ENCODE results near the gene RSPO3. TPM values are rescaled to one million over a fixed set of nuclear protein-coding genes. Genes with fewer than 3 reads are reported as not detected.
"Not testable (repeated sequence)": the region's sequence is repeated elsewhere in the genome, so short reads cannot be mapped to it uniquely, and the experiment has no call there.

Gene RSPO3
- total and polyA plus RNA-seq, 9 donors = 8.8 to 26.2 (median 19.1) TPM

DNA sequence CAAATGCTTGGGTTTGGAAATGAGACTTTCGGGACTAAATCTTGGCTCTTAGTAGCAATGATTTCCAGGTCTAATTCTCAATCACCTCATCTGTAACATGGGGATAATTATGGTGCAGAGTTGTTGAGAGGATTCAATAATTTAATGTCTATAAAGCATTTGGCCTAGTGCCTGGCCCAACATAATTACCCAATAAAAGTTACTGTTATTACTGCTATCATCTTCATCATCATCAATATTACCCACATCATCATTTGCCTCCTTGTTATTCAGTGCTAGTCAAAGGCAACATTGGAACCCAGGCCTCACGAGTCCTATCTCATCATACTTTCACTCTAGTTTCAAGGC is 34.5 kb upstream of the RSPO3 start:
- H3K27ac ChIP-seq (ENCODE audit: low read length) = no peak overlapping the region
- no peaks in the 10 kb centered on the region for H3K27me3 ChIP-seq (ENCODE audit: control insufficient read depth, insufficient read depth, low read length)
- peak; percentile 30 for DNase-seq
- 53% methylated on average over 1 of the region's 2 CpGs for WGBS (ENCODE audit: insufficient coverage)
- H3K36me3 ChIP-seq (ENCODE audit: control insufficient read depth, insufficient read depth, low read length) = no peaks in the 10 kb centered on the region
- H3K4me1 ChIP-seq (ENCODE audit: control insufficient read depth, insufficient read depth, low read length) = no peaks in the 10 kb centered on the region
- H3K9me3 ChIP-seq (replicated peaks; ENCODE audit: control insufficient read depth, low read depth, low read length) = no peaks in the 10 kb centered on the region
- no peak overlapping the region for H3K4me3 ChIP-seq (ENCODE audit: low read length)

DNA sequence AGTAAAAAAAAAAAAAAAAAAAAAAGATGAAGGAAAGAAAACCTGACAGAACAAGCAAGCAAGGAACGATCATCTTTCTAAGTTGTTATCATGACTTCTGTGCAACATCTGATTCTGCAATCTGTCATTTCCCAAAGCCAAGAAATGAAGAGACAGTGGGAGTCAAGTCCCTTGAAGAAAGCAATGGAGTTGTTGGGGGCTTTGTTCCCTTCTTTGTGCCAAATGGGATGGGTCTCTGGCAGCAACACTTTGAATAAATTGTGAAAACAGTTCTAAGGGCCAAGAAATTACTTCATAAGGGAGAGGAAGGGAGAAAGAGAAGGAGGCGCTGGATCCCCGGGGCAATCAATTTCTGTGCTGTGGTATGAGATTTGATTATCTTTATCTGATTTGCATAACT is 33.3 kb upstream of the RSPO3 start:
- no CpG with 5 or more reads among the region's 3 CpGs for WGBS (ENCODE audit: insufficient coverage)
- no peaks in the 10 kb centered on the region for H3K27me3 ChIP-seq (ENCODE audit: control insufficient read depth, insufficient read depth, low read length)
- H3K4me1 ChIP-seq (ENCODE audit: control insufficient read depth, insufficient read depth, low read length) = no peaks in the 10 kb centered on the region
- H3K4me3 ChIP-seq (ENCODE audit: low read length) = no peak overlapping the region
- H3K9me3 ChIP-seq (replicated peaks; ENCODE audit: control insufficient read depth, low read depth, low read length) = no peaks in the 10 kb centered on the region
- peak; percentile 67 for DNase-seq
- no peaks in the 10 kb centered on the region for H3K36me3 ChIP-seq (ENCODE audit: control insufficient read depth, insufficient read depth, low read length)
- H3K27ac ChIP-seq (ENCODE audit: low read length) = no peak overlapping the region

DNA sequence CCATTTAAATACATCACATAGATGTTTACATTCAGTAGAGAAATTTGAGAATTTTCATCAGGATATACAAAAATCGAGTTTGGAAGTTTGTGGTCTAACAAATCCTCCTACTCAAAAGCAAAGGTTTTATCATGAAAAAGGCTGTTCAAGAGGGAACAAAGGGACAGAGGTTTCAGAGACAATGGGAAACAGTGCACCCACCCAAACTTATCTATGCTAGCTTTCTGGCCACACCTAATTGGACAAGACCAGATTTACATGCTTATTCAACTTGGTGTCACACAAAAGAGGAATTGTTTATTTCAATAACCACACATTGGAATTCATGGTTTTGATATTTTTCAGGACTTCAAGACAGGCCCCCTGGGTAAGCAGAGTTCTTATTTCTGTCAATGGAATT is 28.4 kb upstream of the RSPO3 start:
- Histone ChIP-seq H3K4me3 (ENCODE audit: low read length) (no peak overlapping the region), H3K27ac (ENCODE audit: low read length) (no peak overlapping the region), H3K27me3 (ENCODE audit: control insufficient read depth, insufficient read depth, low read length) (no peaks in the 10 kb centered on the region), H3K36me3 (ENCODE audit: control insufficient read depth, insufficient read depth, low read length) (no peaks in the 10 kb centered on the region), H3K9me3 (replicated peaks; ENCODE audit: control insufficient read depth, low read depth, low read length) (no peaks in the 10 kb centered on the region), H3K4me1 (ENCODE audit: control insufficient read depth, insufficient read depth, low read length) (no peaks in the 10 kb centered on the region)
- DNase-seq = no peak
- no CpG with 5 or more reads among the region's 1 CpG for WGBS (ENCODE audit: insufficient coverage)

DNA sequence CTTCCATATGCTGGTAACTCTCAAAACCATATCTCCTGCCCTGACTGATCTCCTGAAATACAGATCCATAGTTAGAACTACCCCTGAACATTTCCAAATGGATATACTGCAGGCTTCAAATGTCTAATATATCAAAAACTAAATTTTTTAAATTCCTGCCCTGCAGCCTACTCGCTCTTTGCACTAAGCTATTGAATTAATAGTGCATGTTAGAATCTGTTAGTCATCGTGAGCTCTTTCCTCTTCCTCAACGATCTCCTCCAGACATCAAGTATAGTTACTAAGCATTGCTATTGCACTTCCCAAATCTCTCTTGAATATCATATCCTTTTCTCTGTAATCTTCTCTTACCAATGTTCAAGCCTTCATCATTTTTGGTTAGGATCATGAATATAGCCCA is 26.0 kb upstream of the RSPO3 start:
- Histone ChIP-seq H3K27me3 (ENCODE audit: control insufficient read depth, insufficient read depth, low read length) (no peaks in the 10 kb centered on the region), H3K4me1 (ENCODE audit: control insufficient read depth, insufficient read depth, low read length) (no peaks in the 10 kb centered on the region), H3K4me3 (ENCODE audit: low read length) (no peak overlapping the region), H3K27ac (ENCODE audit: low read length) (no peak overlapping the region), H3K36me3 (ENCODE audit: control insufficient read depth, insufficient read depth, low read length) (no peaks in the 10 kb centered on the region), H3K9me3 (replicated peaks; ENCODE audit: control insufficient read depth, low read depth, low read length) (no peaks in the 10 kb centered on the region)
- DNase-seq = no peak
- no CpG with 5 or more reads among the region's 3 CpGs for WGBS (ENCODE audit: insufficient coverage)

DNA sequence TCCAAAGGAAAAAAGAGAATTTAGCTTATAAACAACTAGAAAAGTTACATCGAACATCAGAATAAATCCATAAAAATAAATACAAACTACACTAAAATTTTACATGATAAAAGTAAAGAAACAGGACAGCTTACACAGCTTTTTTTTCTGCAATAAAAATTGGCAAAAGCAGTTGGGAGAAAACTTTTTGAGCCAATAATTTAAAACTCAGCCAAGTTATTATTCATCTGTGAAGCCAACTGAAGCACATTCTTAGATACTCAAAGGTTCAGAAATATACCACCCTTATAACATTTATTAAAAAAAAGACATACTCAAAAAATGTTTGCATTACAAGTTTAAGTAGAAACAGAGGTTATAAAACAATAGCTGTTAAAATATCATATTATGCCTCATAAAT is 23.7 kb upstream of the RSPO3 start:
- no CpG with 5 or more reads among the region's 1 CpG for WGBS (ENCODE audit: insufficient coverage)
- Histone ChIP-seq H3K4me3 (ENCODE audit: low read length) (no peak overlapping the region), H3K27ac (ENCODE audit: low read length) (no peak overlapping the region), H3K36me3 (ENCODE audit: control insufficient read depth, insufficient read depth, low read length) (no peaks in the 10 kb centered on the region), H3K9me3 (replicated peaks; ENCODE audit: control insufficient read depth, low read depth, low read length) (no peaks in the 10 kb centered on the region), H3K27me3 (ENCODE audit: control insufficient read depth, insufficient read depth, low read length) (no peaks in the 10 kb centered on the region), H3K4me1 (ENCODE audit: control insufficient read depth, insufficient read depth, low read length) (no peaks in the 10 kb centered on the region)
- DNase-seq = peak; percentile 58

DNA sequence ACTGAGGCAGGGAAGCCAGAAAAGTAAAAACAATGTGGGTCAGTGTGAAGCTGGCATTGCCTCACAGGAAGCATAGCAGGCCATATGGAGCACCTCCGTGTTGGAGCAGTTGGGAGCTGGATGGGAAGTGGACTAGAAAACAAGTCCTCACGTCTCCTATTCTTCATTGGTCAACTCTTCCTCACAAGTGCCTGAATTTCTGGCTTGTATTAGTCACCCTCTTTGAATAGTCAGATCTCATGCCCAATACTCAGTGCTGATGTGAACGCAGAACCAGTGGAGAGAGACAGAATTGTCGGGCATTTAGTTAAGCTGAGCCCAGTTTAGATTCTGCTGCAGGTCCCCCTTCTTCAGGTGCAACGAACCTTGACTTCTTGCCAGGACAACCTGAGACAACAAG is 22.3 kb upstream of the RSPO3 start:
- H3K27ac ChIP-seq (ENCODE audit: low read length) = no peak overlapping the region
- H3K4me3 ChIP-seq (ENCODE audit: low read length) = no peak overlapping the region
- no peak for DNase-seq
- H3K36me3 ChIP-seq (ENCODE audit: control insufficient read depth, insufficient read depth, low read length) = no peaks in the 10 kb centered on the region
- no peaks in the 10 kb centered on the region for H3K27me3 ChIP-seq (ENCODE audit: control insufficient read depth, insufficient read depth, low read length)
- no peaks in the 10 kb centered on the region for H3K4me1 ChIP-seq (ENCODE audit: control insufficient read depth, insufficient read depth, low read length)
- H3K9me3 ChIP-seq (replicated peaks; ENCODE audit: control insufficient read depth, low read depth, low read length) = no peaks in the 10 kb centered on the region
- WGBS (ENCODE audit: insufficient coverage) = 93% methylated on average over 3 of the region's 5 CpGs

DNA sequence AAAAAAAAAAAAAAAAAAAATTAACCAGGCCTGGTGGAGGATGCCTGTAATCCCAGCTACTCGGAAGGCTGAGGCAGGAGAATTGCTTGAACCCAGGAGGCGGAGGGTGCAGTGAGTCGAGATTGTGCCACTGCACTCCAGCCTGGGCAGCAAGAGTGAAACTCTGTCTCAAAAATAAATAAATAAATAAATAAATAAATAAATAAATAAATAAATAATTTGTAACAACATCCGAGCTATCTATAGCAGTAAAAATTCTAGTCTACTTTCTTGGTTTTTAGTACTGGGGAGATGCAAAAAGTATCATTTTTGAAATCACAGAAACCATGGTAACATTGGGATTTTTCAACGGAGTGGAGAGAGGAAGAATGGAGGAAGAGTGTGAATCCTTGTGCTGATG is 21.0 kb upstream of the RSPO3 start:
- H3K4me3 ChIP-seq (ENCODE audit: low read length); H3K27ac ChIP-seq (ENCODE audit: low read length); DNase-seq; H3K27me3 ChIP-seq (ENCODE audit: control insufficient read depth, insufficient read depth, low read length); H3K4me1 ChIP-seq (ENCODE audit: control insufficient read depth, insufficient read depth, low read length); H3K9me3 ChIP-seq (replicated peaks; ENCODE audit: control insufficient read depth, low read depth, low read length); H3K36me3 ChIP-seq (ENCODE audit: control insufficient read depth, insufficient read depth, low read length): not testable (repeated sequence)
- WGBS (ENCODE audit: insufficient coverage) = no CpG with 5 or more reads among the region's 5 CpGs

DNA sequence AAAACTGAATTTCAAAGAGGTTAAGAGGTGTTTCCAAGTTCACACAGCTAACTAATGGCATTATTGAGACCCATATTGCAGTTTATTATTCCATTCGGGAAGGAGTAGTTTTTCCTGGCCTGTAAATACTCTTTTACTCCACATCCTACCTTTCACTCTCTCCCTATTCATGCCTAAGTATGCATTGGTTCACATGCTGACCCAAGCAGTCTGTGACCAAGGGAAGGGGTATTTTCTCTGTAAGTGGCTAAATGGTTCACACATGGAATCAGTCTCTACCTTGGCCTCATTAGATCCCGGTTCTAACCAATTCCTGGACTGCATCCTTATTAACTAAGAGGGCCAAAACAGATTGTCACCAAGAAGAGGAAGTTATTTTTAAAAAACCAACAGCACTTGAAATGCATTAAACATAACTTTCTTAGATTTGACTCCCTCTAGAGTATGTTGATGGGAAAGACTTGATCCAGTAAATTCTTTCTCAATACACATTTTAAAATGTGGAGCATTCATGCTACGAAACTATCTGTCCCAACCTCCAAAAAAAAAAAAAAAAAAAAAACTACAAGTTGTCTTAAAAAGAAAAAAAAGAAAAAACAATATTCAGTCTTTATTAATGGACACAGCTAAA is 17.8 kb upstream of the RSPO3 start:
- no peaks in the 10 kb centered on the region for H3K4me1 ChIP-seq (ENCODE audit: control insufficient read depth, insufficient read depth, low read length)
- H3K36me3 ChIP-seq (ENCODE audit: control insufficient read depth, insufficient read depth, low read length) = no peaks in the 10 kb centered on the region
- H3K27me3 ChIP-seq (ENCODE audit: control insufficient read depth, insufficient read depth, low read length) = no peaks in the 10 kb centered on the region
- DNase-seq = peak; percentile 57
- no CpG with 5 or more reads among the region's 3 CpGs for WGBS (ENCODE audit: insufficient coverage)
- no peak overlapping the region for H3K27ac ChIP-seq (ENCODE audit: low read length)
- H3K9me3 ChIP-seq (replicated peaks; ENCODE audit: control insufficient read depth, low read depth, low read length) = no peaks in the 10 kb centered on the region
- no peak overlapping the region for H3K4me3 ChIP-seq (ENCODE audit: low read length)

DNA sequence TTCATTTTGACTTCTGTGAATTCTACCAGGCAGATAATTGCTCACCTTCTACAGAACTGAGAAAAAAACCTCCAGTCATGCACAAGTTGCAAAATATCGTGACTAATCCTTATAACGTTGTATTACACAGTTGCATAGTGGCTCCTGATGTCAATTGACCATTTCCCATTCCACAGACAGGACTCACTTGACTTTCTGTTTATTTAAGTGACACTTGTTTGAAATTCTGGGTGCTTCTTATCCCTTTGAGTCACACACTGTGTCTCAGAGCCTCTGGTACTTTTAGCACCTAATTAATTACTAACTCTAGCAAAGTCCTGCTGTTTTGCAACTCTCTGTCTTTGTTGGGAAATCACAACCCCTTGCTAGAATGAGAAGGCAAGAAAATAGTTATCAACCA is 16.2 kb upstream of the RSPO3 start:
- DNase-seq = no peak
- Histone ChIP-seq H3K9me3 (replicated peaks; ENCODE audit: control insufficient read depth, low read depth, low read length) (no peaks in the 10 kb centered on the region), H3K4me1 (ENCODE audit: control insufficient read depth, insufficient read depth, low read length) (no peaks in the 10 kb centered on the region), H3K27ac (ENCODE audit: low read length) (no peak overlapping the region), H3K27me3 (ENCODE audit: control insufficient read depth, insufficient read depth, low read length) (no peaks in the 10 kb centered on the region), H3K4me3 (ENCODE audit: low read length) (no peak overlapping the region), H3K36me3 (ENCODE audit: control insufficient read depth, insufficient read depth, low read length) (no peaks in the 10 kb centered on the region)
- 58% methylated on average over 2 of the region's 2 CpGs for WGBS (ENCODE audit: insufficient coverage)

DNA sequence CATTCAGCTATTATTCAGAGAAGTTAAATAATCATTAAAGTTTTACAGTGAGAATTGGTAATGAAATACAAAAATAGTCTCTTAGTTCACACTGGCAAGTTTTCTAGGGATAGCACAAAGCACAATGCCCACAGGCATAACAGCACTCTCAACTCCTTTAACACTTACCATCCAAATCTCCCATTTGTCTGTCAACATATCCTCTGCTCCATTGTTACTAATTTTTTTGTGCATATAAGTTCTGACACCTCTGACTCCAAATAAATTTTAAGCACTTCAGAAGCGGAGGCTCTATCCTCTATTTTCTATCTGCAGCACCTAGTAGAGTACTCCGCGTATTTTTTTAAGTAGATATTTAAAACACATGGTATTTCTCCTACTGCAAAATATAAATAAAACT is 15.6 kb upstream of the RSPO3 start:
- H3K4me3 ChIP-seq (ENCODE audit: low read length) = no peak overlapping the region
- H3K36me3 ChIP-seq (ENCODE audit: control insufficient read depth, insufficient read depth, low read length) = no peaks in the 10 kb centered on the region
- DNase-seq = no peak
- H3K27ac ChIP-seq (ENCODE audit: low read length) = no peak overlapping the region
- H3K9me3 ChIP-seq (replicated peaks; ENCODE audit: control insufficient read depth, low read depth, low read length) = no peaks in the 10 kb centered on the region
- H3K4me1 ChIP-seq (ENCODE audit: control insufficient read depth, insufficient read depth, low read length) = no peaks in the 10 kb centered on the region
- H3K27me3 ChIP-seq (ENCODE audit: control insufficient read depth, insufficient read depth, low read length) = peaks cover 2% of the 10 kb centered on the region
- WGBS (ENCODE audit: insufficient coverage) = no CpG with 5 or more reads among the region's 3 CpGs

DNA sequence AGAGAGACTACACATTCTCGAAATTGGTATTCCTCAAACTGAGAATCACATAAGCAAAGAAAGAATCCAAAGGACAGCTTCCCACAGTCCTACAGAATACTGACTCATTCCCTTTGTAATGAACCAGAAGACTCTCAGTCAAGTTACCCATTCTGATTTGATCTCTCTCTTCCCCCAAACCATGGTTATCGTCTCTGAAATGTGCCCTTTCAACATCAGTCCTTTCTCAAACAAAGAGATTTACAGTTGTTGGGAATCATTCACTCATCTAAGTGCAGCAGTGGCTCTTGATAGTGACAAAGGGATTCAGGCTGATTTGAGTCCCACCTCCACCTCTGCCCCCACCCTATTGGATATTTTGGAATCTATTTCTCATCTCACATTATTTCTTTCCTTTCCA is 15.0 kb upstream of the RSPO3 start:
- Histone ChIP-seq H3K27ac (ENCODE audit: low read length) (no peak overlapping the region), H3K4me3 (ENCODE audit: low read length) (no peak overlapping the region), H3K9me3 (replicated peaks; ENCODE audit: control insufficient read depth, low read depth, low read length) (no peaks in the 10 kb centered on the region), H3K36me3 (ENCODE audit: control insufficient read depth, insufficient read depth, low read length) (no peaks in the 10 kb centered on the region), H3K4me1 (ENCODE audit: control insufficient read depth, insufficient read depth, low read length) (no peaks in the 10 kb centered on the region), H3K27me3 (ENCODE audit: control insufficient read depth, insufficient read depth, low read length) (peaks cover 2% of the 10 kb centered on the region)
- DNase-seq = no peak
- 40% methylated on average over 1 of the region's 2 CpGs for whole genome bisulfite sequencing (ENCODE audit: insufficient coverage)

All from muscle of leg (tissue), 11 donors.